Measurements from ENCODE around the gene CCER1.

The CCER1 gene

GRCh38 chr12:90915353-90915752 lies 39.6 kb downstream of the CCER1 start:
- no peak for TF ChIP-seq TEAD4 (IDR thresholded peaks at IDR 0.05)
- TF ChIP-seq CEBPB (IDR thresholded peaks at IDR 0.05), result no peak
- no peak for TF ChIP-seq USF1 (IDR thresholded peaks at IDR 0.05)
- no peak for TF ChIP-seq RAD21 (IDR thresholded peaks at IDR 0.05; ENCODE audit: low read depth)
- no peak for TF ChIP-seq YY1 (IDR thresholded peaks at IDR 0.05; ENCODE audit: low read depth)
- TF ChIP-seq FOXM1 (IDR thresholded peaks at IDR 0.05; ENCODE audit: borderline replicate concordance, low read depth), result no peak
- TF ChIP-seq TAF1 (IDR thresholded peaks at IDR 0.05; ENCODE audit: low read depth), result no peak
- no peak for TF ChIP-seq ZBTB7A (IDR thresholded peaks at IDR 0.05; ENCODE audit: low read depth)
- TF ChIP-seq MAX (IDR thresholded peaks at IDR 0.05), result no peak

GRCh38 chr12:90910958-90911357 lies 44.0 kb downstream of the CCER1 start:
- TF ChIP-seq CEBPB (IDR thresholded peaks at IDR 0.05) (no peak), MAX (IDR thresholded peaks at IDR 0.05) (no peak), ZBTB7A (IDR thresholded peaks at IDR 0.05; ENCODE audit: low read depth) (no peak), REST (IDR thresholded peaks at IDR 0.05; ENCODE audit: low read depth) (no peak), EP300 (IDR thresholded peaks at IDR 0.05; ENCODE audit: borderline replicate concordance) (no peak), CREB1 (IDR thresholded peaks at IDR 0.05; ENCODE audit: low read depth) (no peak), TCF12 (IDR thresholded peaks at IDR 0.05; ENCODE audit: low read depth) (no peak)

DNA sequence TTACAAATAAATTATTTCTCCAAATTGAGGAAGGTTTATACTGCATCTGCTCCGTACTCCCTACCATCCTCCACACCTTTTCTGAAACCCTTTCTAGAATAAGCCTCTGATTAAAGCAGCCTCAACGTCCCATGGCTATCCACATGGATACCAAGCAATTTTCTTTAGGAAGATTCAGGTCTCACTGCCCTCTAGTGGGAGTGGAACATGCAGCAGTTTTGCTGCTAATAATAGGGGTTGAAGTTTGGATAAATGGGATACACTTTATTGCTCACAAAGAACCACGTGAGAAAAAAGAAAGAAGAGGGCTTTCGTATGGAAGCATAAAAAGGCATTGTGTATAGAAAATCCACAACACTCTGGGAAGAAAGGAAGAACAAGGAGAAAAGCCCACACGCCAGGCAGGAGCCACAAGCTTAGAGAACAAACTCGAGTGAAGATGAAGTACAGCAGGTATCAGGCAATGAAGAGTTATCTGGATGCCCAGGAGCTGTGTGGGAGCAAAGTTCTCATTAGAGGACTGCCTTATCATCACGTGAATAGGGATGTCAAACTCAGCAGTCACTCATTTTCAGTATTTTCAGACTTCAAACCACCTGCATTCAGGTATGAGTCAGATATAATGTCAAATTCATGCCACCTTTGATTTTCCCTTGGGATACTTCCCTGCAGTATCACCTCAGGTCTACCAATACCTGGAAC lies 45.8 kb downstream of the CCER1 start:
- TF ChIP-seq NFIC (IDR thresholded peaks at IDR 0.05) (no peak), CEBPB (IDR thresholded peaks at IDR 0.05) (no peak), YY1 (IDR thresholded peaks at IDR 0.05; ENCODE audit: low read depth) (no peak), CREB1 (IDR thresholded peaks at IDR 0.05; ENCODE audit: low read depth) (no peak), REST (IDR thresholded peaks at IDR 0.05; ENCODE audit: low read depth) (no peak), RAD21 (IDR thresholded peaks at IDR 0.05; ENCODE audit: low read depth) (peak; percentile 56), EP300 (IDR thresholded peaks at IDR 0.05; ENCODE audit: borderline replicate concordance) (no peak)

- TF ChIP-seq YY1 (IDR thresholded peaks at IDR 0.05; ENCODE audit: low read depth), result no peak
- no peak for TF ChIP-seq MAX (IDR thresholded peaks at IDR 0.05)
- no peak for TF ChIP-seq FOXM1 (IDR thresholded peaks at IDR 0.05; ENCODE audit: borderline replicate concordance, low read depth)
- TF ChIP-seq USF1 (IDR thresholded peaks at IDR 0.05), result no peak
- no peak for TF ChIP-seq CEBPB (IDR thresholded peaks at IDR 0.05)
- TF ChIP-seq REST (IDR thresholded peaks at IDR 0.05; ENCODE audit: low read depth), result no peak
- TF ChIP-seq RAD21 (IDR thresholded peaks at IDR 0.05; ENCODE audit: low read depth), result no peak
- TF ChIP-seq ZBTB7A (IDR thresholded peaks at IDR 0.05; ENCODE audit: low read depth), result no peak
- TF ChIP-seq TAF1 (IDR thresholded peaks at IDR 0.05; ENCODE audit: low read depth), result no peak
- TF ChIP-seq CREB1 (IDR thresholded peaks at IDR 0.05; ENCODE audit: low read depth), result no peak
- no peak for TF ChIP-seq TEAD4 (IDR thresholded peaks at IDR 0.05)
- no peak for TF ChIP-seq TCF12 (IDR thresholded peaks at IDR 0.05; ENCODE audit: low read depth)
- no peak for TF ChIP-seq EGR1 (IDR thresholded peaks at IDR 0.05)
- TF ChIP-seq NFIC (IDR thresholded peaks at IDR 0.05), result no peak
- no peak for TF ChIP-seq EP300 (IDR thresholded peaks at IDR 0.05; ENCODE audit: borderline replicate concordance)
These were observed 46.5 kb downstream of the CCER1 start for GRCh38 chr12:90908465-90908864.
